HG03196 (cell line): ENCODE data around the gene IDH3G.

ENCODE experiments used
- ATAC-seq: cut with Tn5 transposase; IDR thresholded peaks from one replicate; pipeline ENCODE4 v1.9.1; 2021; ENCODE audit not compliant: unreplicated experiment

The IDH3G gene

DNA sequence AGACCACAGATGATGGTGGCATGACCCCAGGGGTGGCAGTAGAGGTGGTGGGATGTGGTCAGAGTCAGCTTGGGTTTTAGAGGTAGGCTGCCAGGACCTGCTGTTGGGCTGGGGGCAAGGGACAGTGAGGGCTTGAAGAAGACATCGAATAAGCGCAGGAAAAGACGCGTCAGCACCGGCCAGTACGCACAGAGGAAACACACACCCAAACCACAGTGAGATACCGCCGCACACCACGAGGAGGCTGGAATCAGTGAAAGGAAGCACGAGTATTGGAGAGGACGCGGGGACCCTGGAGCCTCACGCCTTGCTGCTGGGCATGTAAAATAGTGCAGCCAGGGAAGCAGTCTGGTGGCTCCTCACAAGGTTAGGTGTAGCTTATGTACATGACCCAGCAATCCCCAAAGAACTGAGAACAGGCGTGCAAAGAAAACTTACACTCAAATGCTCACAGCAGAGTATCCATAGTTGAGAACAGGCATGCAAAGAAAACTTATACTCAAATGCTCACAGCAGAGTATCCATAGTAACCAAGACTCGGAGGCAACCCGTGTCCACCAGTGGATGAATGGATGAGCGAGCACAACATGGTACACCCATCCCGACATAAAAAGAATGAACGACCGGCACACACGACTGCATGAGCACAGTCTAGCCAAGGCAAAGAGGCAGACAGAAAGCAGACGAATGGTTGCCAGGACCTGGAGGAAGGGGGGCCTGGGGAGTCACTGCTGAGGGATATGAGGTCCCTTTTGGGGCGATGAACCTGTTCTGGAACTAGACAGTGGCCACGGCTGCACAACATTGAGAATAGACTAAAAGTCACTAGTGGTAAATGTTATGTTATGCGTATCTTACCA, 22.9 kb upstream of the IDH3G start:
- no peak for ATAC-seq

DNA sequence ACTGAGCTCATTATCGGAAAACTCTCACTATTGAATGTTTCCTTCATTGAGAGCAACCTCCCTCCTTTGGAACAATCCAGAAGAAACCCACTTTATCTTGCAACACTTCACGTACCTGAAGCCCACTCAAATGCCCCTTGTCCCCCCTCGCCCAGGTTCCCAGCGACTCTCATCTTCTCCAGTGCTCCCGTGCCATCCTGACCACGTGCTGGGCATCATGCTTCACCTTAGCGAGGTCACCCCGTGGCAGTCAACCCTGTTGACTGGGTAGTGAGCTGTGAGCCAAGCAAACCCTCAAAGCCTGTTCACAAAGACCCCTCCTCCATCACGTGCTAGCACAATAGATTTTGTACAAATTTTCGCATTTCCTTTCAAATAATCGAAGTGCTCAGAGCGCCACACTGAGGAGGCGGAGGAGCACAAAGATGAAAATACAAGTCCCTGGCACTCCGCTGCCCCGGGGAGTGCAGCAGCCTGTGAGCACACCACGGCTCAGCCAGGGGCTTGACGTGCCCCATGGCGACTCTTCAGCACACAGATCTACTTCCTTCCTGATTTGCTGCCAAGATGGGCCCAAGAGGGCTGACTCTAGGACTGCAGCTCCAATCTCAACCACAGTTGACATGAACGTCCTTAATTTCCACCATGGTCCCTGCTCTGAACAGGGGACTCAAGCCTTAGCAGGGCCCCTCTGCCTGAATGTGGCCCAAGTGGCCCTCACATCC, 20.6 kb upstream of the IDH3G start:
- ATAC-seq, result no peak

DNA sequence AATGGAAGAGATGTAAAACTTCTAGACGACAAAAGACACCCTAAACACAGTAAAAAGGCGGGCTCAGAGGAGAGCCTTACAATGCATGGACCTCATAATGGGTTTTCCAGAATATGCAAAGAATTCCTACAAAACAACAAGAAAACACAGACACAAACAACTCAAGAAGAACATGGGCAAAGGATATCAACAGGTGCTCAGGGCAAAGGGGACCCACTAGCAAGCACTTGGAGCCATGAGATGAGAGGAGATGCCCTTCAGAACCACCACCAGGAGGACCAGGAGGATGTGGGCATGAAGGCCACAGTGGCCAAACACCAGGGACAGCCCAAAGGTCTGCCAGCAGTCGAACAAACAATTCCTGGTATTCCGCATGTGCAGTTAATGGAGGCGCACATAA, 19.0 kb upstream of the IDH3G start:
- no peak for ATAC-seq

DNA sequence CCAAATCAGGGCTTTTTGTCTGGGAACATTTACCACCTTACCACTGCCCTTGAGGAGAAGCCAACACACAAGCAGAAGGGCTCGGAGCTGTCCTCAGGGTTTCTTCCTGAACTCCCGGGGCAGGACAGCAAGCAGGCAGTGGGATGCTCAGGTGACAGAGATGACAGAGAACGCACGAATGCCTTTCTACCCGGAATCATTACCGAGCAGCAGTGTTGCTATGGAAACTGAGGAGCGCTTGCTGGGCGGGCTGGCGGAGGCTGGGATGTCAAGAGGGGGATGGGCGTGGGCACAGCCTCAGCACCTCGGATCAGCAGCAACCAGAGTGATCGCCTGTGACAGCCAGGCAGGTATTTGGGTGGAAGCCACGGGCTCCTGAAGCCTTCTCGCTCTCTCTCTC, 18.0 kb upstream of the IDH3G start:
- no peak for ATAC-seq

DNA sequence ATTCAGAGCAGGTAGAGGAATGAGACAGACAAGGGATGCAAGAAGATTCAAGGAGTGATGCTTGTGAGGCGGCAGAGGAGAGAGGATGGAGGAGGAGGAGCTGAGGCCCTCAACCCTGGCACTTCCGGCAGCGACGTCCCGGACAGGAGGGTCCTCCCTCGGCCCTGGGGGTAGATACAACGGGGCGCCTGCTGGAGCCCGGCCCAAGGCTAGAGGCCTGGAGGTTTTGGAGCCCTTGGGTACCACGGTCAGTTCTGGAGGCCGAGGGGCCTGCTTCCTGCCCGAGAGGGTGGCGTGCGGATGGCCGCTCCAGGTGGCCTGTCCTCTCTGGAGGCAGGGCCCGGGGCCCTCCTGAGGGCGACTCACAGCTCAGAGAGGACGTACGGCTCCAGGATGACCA, 13.8 kb upstream of the IDH3G start:
- ATAC-seq, result no peak

DNA sequence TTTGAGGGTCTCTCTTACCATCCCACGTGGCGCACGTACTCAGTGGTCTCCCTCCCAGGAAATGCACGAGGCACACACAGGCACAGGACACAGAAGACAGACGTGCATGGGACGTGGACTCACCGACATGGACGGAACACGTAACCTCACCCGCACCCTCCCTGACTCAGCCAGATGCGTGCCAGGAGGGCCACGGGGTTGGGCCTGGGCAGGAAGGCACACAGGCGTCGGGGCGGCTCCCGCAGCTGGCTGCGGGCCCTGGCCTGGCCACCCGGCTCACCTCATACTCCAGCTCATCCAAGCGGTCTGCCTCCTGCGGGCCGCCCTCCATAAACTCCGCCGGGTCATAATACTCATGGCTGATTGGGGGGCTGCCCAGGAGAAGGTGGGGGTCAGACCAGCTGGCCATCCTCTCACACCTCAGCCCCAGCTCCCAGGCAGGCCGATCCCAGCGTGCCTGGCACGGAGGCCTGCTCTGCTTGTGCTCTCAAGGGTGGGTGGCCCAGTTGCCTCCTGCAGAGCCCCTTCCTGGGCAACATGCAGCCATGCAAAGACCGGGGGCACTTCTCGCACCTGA, 12.9 kb upstream of the IDH3G start:
- ATAC-seq, result no peak

DNA sequence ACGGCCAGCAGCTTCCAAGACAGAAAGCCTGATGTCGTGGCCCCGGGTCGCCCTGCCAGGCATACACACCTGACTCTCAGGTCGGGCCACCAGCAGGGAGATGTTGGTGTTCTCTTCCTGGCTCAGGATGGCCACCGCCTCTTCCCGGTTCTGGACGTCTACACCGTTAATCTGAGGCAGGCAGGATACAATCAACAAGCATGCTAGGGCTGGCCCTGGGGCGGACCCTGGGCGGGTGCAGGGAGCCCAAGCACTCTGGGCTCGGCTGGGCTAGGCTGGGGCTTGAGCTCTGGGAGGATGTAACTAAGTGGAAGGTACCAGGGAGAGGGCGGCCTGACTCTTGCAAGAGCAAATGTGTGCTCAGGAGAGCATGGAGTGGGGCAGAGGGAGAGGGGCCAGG, 11.3 kb upstream of the IDH3G start:
- no peak for ATAC-seq

DNA sequence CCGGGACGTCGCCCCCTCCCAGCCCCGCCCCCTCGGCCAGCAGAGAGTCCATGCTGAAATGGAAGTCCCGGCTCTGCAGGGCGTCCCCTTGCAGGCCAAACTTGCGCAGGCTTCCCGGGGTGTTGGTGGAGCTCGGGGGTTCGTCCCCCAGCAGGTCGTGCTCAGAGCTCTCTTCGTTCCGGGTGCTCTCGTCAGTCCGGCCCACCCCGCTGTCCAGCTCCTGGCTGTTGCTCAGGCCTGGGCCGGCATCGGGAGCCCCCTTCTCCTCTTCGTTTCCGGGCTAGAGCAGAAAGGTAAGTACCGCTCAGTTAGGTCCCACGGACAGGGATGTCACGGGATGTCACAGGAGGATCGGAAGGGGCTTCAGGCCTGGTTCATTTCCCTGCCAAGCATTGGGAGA, 10.4 kb upstream of the IDH3G start:
- no peak for ATAC-seq

DNA sequence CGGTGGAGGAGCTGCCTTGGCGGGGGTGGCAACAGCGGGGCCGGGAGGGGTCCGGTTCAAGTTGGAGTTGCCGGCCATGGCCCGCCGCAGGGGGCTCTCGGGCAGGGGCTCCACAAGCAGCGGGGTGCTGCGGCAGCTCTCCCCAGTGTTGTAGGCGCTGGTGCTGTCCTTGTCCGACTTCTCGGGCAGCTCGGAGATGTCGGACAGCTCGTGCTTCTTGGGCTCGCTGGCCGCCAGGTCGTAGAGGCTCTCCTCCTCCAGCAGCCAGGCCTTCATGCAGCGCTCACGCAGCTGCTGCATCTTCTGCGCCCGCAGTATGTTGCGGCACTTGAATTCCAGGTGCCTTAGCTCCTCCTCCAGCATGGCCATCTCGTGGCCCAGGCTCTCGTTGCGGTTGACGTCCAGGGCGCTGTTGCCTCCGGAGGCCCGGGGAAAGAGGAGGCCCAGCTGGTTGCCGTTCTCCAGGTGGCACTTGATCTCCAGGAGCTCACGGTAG, 10.0 kb upstream of the IDH3G start:
- ATAC-seq, result no peak

DNA sequence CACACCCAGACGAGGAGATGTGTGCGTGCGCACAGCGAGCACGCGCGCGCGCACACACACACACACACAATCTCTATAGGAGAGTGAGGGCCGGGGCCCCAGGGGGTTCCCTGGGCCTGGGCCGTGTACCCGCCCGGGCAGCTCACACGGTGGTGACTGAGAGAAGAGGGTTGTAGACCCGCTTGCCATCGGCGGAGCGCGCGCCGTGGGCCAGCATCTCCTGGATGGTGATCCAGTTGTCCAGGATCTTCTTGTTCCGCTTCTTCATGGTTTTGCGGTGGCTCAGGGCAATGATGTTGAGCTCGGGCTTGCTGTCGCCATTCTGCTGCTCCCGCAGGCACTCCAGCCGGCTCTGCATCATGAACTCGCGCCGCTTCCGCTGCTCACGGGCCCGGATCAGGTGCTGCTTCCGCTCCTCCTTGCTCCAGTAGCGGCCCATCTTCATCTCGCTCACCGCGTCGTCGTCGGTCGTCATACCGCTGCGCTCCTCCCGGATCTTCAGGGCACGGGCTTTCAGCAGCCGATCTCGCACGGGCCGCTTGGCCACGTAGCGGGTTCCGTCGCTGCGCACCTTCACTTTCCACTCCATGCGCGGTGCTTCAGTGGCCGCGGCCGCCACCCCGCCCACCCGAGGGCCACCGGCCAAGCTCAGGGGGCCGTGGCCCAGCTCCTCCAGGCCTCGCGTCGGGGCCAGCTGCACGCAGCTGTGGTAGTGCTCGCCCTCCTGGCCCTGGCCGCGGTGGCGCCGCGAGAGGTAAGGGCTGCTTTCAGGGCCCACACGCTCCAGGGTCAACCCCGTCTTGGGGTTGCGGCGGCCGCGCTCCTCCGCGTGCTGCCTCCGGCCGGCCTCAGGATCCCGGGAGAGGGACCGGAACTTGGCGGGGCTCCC, 9.3 kb upstream of the IDH3G start:
- ATAC-seq, result no peak

DNA sequence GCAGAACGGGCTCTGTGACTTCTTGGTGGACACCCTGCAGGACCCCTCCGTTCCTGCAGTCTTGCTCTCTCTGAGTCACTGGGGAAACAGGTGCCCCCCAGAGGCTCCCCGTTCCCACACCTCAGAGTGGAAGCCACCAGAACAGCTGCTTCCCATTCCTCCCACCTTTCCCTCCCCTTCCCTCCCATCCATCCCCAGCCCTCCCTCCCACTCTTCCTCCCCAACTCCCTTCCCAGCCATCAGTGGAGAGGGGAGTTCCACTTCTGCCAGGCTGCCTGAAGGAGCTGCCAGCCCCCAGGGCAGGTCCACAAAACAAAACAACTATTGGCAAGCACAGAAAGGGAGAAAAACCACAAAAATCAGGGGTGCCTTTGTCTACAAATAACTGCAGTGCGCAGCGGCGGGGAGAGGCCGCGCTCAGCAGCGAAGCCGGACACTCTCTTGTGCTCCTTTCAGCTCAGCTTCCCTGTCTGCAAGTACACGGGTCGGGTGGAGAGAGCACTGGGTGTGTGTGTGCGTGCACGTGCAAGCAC, 8.4 kb upstream of the IDH3G start:
- no peak for ATAC-seq

DNA sequence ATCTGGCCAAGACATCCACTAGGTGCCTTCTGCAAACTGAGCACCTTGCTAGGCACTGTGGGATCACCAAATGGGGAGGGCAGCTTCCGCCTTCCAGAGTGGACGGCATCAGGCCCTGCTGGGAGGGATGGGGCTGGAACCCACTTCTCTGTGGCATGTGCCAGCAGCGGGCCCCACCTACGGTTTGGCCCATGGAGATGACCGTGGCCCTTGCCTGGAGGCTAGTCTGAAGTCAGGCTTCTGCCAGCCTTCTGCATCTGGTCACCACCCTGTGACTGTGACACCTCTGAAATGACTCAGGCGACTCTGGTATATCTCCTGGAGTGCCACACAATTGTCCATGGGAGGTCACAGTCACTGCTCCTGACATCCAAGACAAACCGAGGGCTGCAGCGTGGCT, 7.5 kb upstream of the IDH3G start:
- no peak for ATAC-seq

DNA sequence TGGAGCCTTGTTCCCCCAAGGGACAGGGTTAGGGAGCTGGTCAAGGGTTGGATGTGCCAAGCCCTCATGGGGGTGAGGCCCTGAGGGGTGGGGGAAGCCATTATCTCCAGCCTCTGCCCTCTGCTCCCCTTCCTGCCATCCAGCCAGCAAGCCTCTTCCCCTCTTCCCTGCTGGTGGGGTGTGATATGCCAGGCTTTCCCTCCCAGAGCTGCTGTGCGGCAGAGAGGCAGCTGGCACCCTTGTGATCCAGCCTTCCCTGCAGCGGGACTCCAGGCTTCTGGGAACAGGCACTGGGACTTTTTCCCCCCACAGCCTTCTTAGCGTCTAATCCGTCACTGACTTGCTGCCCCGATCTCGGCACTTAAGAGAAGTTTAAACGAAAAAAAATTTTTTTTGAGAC, 6.6 kb upstream of the IDH3G start:
- no peak for ATAC-seq

DNA sequence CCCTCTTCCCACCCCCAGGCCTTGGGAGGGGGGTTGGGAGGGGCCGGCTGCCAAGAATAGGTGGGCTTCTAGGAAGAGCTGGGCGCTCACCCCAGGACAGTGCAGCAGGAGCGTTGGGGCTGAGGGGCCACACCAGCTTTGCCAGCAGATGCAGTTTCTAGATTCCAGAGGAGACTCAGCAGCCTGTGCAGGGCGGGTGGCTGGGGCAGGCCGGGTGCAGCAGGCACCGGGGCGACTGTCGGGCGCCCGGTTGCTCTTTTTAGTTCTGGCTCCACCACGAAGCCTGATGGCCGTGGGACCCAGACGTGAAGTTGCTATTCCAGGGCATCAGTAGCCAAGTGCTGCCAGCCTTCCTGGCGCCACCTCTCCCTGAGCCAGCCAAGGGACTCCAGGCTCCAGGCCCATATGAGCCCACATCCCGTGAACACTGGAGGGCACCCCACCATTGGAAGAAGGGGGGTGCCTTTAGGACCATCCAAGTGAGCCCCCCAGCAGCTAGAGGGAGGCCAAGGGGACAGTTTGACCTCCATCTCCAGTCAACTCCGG, 6.1 kb upstream of the IDH3G start:
- ATAC-seq, result no peak

DNA sequence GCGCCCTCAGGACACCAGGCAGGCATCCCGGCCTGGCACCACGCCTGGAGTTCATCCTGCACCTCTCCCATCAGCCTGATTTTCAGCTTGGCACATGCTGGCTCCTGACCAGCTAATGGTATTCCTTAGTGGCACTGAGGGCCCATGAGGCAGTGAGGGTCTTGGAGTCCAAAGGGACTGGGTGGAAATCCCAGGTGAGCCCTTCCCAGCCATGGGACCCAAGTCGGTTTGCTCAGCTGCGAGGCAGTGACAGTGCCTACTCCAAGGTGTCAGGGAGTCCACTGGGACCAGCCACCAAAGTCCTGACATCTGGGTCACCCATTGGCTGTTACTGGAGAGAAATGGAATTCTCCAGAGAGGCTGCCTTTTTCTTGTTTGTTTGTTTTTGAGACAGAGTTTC, 5.2 kb upstream of the IDH3G start:
- ATAC-seq, result no peak

DNA sequence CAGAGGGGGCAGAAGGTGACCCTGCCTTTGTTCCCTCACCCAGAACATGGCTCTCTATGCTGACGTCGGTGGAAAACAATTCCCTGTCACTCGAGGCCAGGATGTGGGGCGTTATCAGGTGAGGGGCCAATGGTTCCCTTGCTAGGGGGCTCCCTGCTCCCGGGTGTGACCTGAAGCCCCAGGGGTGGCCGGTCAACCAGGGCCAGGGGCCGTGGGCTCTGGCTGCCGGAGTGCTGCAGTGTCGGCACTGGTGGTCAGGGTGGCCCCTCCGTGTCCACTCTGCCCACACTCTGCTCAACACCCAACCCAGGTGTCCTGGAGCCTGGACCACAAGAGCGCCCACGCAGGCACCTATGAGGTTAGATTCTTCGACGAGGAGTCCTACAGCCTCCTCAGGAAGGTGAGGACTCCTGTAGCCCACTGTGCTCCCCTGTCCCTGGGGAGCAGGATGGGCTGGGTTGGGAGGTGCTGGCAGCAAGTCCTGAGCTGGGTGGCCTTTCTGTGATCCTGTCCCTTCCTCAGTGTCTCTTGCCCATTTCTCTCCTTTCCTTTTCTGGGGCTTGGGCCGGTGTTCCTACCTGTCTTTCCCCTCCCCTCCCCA, 3.3 kb upstream of the IDH3G start:
- ATAC-seq, result no peak

DNA sequence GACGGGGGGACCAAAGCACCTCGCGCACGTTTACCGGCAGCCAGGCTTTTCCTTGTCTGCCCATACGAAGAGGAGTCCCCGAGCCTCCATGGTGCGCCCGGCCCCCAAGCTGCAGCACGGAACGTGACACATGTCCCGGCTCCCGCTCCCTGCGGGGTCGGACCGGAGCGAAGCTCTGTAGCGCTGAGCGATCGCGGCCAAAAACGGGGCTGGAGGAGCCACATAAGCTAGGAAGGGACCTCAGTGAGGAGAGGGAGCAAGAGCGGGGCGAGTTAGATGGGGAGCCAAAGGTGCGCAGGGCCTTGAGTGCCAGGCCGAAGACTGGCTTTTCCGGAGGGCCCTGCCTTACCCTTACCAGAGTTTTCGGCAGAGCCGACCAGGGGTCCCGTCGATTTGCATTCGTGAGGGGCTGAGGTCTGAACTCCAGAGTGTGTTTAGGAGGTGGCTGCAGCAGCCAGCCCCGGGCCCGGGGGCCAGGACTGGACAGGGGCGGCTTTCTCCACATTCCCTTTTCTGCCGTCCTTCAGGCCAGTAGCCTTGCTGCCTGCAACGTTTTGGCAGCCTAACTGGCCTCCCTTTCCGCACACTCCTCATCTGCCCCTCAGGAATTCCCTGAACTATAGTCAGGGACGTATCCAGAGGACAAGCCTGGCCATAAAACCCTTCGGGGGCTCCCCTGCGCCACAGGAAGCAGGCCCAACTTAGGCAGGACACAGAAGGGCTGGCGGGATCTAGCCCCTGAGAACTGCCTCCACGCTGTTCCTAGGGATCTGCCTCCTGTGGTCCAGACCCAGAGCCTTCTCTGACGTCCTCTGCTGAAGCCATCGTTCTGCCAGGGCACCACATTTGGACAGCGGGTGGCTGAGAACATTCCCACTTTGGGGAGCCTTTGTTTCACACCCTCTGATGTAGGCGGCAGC, 982 bp upstream of the IDH3G start:
- no peak for ATAC-seq

DNA sequence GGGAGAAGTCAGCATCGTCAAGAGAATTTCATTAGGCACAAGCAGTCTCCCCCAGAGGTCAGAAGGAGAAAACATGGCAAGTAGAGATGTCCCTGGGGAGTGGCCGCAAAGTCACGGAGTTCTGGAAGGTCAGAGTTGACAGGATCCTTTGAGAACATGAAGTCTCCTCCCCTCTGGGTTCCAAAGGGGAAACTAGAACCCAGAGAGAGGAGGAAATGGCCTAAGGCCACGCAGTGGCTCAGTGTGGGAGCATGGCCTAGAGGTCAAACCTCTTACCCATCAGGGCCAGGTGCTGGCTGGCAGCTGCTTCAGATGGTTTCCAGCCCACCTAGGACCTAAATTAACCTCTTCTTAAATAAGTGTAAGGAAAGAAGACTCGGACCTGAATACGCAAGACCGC, 884 bp downstream of the IDH3G start:
- no peak for ATAC-seq

DNA sequence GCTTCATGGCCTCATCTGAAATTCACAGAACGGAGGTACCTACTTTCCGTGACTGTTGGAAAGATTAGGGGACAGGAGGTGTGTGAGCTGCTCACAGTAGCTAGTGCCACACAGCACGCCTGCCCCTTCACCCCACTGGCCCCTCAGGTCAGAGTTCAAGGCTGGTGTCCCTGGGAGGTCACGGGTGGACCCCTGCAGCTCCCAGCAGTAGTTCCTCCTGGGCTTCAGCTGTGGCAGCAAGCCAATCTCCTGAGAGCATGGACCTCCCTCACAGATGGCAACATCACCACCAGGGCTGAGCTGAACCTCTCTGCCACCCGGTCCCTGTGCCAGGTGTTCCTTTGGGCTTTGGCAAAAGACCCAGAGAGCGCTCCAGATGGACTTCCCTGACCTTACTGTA, 1.8 kb downstream of the IDH3G start:
- ATAC-seq, result no peak
